ENCODE data around the gene ZDHHC14.

DNA sequence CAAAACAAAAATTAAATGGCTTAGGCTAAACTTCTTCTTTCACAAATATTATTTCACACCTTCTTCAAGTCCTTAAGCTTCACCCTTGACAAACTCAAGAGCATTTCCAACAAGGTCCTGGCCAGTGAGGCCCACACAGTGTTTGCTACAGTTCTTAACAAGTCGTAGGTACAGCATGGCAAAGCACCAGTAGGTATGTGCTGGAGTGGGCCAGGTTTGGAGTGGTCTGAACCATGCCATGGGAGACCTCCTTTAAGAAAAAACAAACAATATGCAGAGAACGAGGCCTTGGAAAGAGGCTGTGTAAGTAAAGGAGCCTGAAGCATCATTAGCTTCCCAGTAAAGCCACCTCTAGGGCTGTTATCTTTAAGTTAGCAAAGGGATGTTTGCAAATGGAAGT lies 287.7 kb downstream of the ZDHHC14 start:
- TF ChIP-seq, protein P1, sequence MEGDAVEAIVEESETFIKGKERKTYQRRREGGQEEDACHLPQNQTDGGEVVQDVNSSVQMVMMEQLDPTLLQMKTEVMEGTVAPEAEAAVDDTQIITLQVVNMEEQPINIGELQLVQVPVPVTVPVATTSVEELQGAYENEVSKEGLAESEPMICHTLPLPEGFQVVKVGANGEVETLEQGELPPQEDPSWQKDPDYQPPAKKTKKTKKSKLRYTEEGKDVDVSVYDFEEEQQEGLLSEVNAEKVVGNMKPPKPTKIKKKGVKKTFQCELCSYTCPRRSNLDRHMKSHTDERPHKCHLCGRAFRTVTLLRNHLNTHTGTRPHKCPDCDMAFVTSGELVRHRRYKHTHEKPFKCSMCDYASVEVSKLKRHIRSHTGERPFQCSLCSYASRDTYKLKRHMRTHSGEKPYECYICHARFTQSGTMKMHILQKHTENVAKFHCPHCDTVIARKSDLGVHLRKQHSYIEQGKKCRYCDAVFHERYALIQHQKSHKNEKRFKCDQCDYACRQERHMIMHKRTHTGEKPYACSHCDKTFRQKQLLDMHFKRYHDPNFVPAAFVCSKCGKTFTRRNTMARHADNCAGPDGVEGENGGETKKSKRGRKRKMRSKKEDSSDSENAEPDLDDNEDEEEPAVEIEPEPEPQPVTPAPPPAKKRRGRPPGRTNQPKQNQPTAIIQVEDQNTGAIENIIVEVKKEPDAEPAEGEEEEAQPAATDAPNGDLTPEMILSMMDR (IDR thresholded peaks at IDR 0.05) = no peak
- no peak for TF ChIP-seq POLR2A (IDR thresholded peaks at IDR 0.05)

Measured in body of pancreas (tissue), 4 donors.